Ishikawa (cell line): ENCODE measurements around the gene PTPN6.

Experiments
- CEBPB ChIP-seq: IDR thresholded peaks from 2 replicates; pipeline ENCODE4 v1.6.1; 2012
- CREB1 ChIP-seq: IDR thresholded peaks from 2 replicates; pipeline ENCODE4 v1.6.1; 2012; ENCODE audit warnings: low read depth
- EGR1 ChIP-seq: IDR thresholded peaks from 2 replicates; pipeline ENCODE4 v1.6.1; 2012
- EP300 ChIP-seq: IDR thresholded peaks from 2 replicates; pipeline ENCODE4 v1.6.1; 2012; ENCODE audit warnings: borderline replicate concordance
- FOXM1 ChIP-seq: IDR thresholded peaks from 2 replicates; pipeline ENCODE4 v1.6.1; 2012; ENCODE audit warnings: low read depth, borderline replicate concordance
- MAX ChIP-seq: IDR thresholded peaks from 2 replicates; pipeline ENCODE4 v1.6.1; 2012
- NFIC ChIP-seq: IDR thresholded peaks from 2 replicates; pipeline ENCODE4 v1.6.1; 2012
- RAD21 ChIP-seq: IDR thresholded peaks from 2 replicates; pipeline ENCODE4 v1.6.1; 2012; ENCODE audit warnings: low read depth
- REST ChIP-seq: IDR thresholded peaks from 2 replicates; pipeline ENCODE4 v1.6.1; 2012; ENCODE audit warnings: low read depth, mild to moderate bottlenecking
- TAF1 ChIP-seq: IDR thresholded peaks from 2 replicates; pipeline ENCODE4 v1.6.1; 2012; ENCODE audit warnings: low read depth, mild to moderate bottlenecking
- TCF12 ChIP-seq: IDR thresholded peaks from 2 replicates; pipeline ENCODE4 v1.6.1; 2012; ENCODE audit warnings: low read depth
- TEAD4 ChIP-seq: IDR thresholded peaks from 2 replicates; pipeline ENCODE4 v1.6.1; 2012
- USF1 ChIP-seq: IDR thresholded peaks from 2 replicates; pipeline ENCODE4 v1.6.1; 2012
- YY1 ChIP-seq: IDR thresholded peaks from 2 replicates; pipeline ENCODE4 v1.6.1; 2012; ENCODE audit warnings: low read depth
- ZBTB7A ChIP-seq: IDR thresholded peaks from 2 replicates; pipeline ENCODE4 v1.6.1; 2012; ENCODE audit warnings: low read depth

Gene PTPN6

GRCh38 chr12:7001921-7002591 lies 50.9 kb downstream of the PTPN6 start:
- TF ChIP-seq EP300 (no peak), CREB1 (no peak), CEBPB (no peak), USF1 (no peak), ZBTB7A (no peak), EGR1 (no peak), YY1 (no peak), TAF1 (no peak), FOXM1 (no peak), RAD21 (no peak), TEAD4 (no peak), TCF12 (no peak), NFIC (no peak), REST (no peak), MAX (no peak)

- TF ChIP-seq TEAD4 = no peak
These were observed 53.2 kb downstream of the PTPN6 start for GRCh38 chr12:7004287-7004803.

- TF ChIP-seq TCF12 = no peak
These were observed 53.7 kb downstream of the PTPN6 start for GRCh38 chr12:7004840-7005239.

GRCh38 chr12:7005311-7005710 lies 54.2 kb downstream of the PTPN6 start:
- TF ChIP-seq REST = no peak
- TF ChIP-seq MAX = no peak
- no peak for TF ChIP-seq YY1
- TF ChIP-seq EP300 = no peak
- TF ChIP-seq TAF1 = no peak
- TF ChIP-seq TCF12 = no peak
- no peak for TF ChIP-seq CREB1
- TF ChIP-seq CEBPB = no peak

GRCh38 chr12:7006639-7007038 lies 55.5 kb downstream of the PTPN6 start:
- TF ChIP-seq YY1 (no peak), RAD21 (no peak), FOXM1 (no peak)

- TF ChIP-seq EP300 = no peak
- no peak for TF ChIP-seq RAD21
- TF ChIP-seq FOXM1 = no peak
- no peak for TF ChIP-seq EGR1
- no peak for TF ChIP-seq CREB1
These were observed 57.7 kb downstream of the PTPN6 start for GRCh38 chr12:7008864-7009263.

- TF ChIP-seq TAF1 (no peak), EGR1 (no peak), NFIC (no peak), REST (no peak), TCF12 (no peak)
These were observed 58.4 kb downstream of the PTPN6 start for GRCh38 chr12:7009512-7009911.
